ENCODE results near the gene SLC35E1.

The SLC35E1 gene

DNA sequence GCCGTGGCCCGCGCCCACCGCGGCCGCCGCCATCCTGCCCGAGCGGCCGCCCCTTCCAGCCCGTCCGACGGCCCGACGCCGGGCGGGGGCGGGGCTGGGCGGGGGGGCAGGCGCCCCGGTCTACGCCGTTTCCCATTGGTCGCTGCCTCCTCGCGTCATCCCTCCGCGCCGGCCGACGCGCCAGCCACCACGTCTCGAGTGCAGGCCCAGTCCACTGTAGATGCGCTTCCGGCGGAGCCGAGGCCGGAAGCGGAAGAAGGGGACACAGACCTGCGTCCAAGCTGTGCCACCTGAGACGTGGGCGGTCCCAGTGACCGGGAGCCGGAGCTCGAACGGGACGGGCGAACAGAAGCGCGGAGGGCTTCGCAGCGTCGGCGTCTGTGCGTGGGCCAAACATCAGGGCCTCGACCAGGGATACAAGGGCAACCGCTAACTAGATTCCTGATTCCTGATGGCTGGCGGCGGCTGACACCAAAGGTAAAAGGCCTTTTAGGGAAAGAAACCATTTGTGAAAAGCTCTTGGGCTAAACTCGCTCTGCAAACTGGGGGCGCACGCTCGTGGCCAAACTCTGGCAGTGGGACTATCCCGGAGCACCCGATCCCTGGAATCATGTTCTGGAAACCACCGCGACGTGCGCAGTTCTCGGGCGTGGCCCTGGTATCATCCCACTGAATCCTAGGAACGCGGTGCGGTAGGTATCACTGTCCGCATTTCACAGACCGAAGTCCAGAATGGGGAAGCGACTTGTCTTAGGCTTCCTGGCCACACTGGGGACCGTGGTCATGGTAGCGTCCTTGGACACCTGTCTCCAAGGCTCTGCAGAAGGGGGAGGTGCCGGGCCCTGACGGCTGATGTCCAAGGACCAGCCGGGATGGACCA is at the start of gene SLC35E1:
Gene SLC35E1 (minus strand): TSS at position 84 of the 880 bp plus-strand sequence. CDS start 51 bp downstream, at position 33.
- DNase-seq (ENCODE audit: low spot score), result peak; percentile 98

DNA sequence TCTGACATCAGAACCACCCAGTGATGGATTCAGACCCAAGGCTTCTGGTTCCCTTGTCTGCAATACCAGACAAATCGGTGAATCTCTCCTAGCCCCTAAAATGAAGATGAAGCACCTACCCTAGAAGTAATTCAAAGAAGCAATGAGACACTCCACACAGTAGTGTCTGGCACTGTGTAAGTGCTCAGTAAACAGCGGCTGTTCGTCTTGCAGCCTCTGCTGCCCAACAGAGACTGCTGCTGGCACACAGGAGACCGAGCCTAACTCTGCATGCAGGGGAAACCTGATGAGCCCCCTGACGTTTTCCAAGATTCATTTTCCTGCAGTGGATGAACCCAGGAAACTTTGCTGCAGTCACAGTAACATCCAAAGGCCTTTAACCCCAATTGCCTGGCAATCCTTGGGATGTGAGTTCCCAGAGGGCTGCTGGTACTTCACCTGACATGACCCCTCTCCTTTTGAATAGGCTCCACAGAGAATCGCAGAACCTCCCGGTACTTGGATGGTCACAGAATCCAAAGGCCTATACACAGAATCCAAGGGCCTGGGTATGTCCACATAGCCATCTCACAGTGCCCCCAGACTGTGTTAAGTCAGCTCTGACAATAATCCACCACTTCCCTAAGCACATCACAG is 49.1 kb upstream of the SLC35E1 start:
- no peak for DNase-seq (ENCODE audit: low spot score)

DNA sequence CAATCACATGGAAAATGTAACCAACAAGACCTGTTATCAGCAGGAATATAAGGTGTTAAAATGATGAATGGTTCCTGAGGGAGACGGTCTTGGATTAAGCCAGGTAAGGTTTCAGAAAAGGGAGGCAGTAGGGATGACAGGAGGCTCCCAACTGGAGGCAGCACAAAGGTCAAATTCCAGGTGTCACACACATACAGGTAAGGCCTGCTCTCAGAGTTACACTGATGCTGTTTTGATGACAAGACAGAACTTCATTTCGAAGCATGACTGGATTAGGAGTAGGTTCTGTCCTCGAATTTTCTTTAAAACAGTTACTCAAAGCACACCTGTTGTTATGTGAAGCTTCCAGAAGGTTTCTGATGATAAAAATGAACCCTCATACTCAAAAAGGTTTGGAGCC is 48.4 kb upstream of the SLC35E1 start:
- no peak for DNase-seq (ENCODE audit: low spot score)

DNA sequence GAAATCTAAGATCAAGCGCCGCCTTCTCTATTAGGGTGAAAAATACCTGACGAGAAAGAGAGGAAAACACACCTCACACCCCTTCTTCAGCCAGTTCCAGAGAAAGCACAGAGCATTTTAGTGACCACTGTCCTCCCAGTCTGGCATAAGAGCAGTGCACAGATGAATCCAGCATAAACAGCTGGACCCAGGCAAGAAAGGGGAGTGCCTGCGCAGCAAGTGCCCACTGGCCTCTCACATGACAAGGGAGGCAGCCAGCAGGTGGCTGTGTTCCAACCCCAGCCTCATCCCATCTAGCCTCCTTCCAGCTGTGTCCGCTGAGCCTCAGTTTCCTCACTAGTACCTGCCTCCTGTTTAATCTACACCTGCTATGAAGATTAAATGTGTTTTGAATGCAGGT is 47.8 kb upstream of the SLC35E1 start:
- no peak for DNase-seq (ENCODE audit: low spot score)

DNA sequence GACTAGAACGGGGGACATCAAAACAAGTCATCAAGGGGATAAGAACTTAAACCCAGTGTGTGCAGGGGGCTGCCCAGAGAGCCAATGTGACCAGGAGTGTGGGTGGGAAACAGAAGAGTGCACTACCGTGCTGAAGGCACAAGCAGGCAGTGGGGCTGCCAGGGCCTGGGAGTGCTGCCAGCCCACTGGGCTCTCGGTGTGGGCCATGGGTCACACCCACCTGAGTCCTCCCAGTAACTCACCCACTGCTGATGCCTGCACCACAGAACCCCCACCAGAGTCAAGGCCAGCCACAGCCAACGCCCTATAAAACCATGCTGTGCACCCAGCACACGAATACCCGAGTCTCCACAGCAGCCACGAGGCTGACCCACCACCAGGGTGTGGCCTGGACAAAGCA is 47.2 kb upstream of the SLC35E1 start:
- DNase-seq (ENCODE audit: low spot score), result no peak

DNA sequence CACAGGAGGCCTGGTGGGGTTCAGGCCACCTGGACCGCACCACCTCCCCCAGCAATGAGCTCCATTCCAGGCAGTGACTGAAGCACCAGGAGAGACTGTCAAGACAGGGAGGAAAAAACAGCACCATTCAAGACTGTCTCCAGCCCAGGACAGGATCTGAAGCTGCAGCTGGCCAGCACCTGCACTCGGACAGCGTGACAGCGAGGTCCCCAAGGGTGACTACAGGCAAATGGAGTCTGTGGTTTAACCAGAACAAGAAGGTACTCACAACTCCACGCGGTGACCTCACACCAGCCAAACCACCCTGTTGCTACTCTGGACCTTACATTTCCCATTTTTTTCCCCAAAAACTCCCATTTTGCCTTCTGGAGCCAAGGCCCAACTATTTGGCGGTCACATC is 46.0 kb upstream of the SLC35E1 start:
- no peak for DNase-seq (ENCODE audit: low spot score)

DNA sequence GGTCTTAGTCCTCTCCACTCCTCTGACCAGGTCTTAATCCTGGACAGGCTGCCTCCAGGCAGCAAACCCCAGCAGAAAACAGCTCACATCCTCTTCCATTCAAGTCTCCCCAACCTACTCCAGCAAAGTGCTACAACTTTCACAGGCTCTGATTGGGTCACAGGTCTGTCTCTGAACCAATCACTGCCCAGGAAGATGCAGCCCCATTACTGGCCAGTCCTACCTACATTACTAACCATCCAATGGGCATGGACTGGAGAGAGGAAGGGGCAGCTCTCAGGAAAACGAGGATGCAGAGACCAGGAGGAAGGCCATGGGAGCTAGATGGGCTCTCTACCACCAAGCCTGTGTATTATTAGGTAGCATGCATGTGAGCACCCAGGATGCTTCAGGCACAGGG is 43.6 kb upstream of the SLC35E1 start:
- no peak for DNase-seq (ENCODE audit: low spot score)

DNA sequence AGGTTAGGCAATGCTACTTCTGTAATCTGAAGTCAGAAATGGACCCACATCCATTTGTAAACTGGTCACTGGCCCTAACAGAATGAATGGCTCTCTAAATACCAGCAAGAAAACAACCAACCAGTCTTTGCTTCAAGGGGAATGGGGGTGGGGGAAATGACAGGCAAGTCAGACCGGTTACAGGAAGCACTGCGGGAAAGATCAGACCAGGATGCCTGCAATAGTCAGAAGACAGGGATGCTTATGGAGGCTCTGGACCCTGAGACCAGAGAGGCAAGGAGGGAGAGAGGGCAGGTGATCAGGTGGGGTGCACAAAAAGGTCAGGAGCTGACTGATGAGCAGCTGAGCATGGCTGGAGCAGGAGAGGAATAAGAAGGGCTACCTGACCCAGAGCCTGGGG is 42.7 kb upstream of the SLC35E1 start:
- no peak for DNase-seq (ENCODE audit: low spot score)

DNA sequence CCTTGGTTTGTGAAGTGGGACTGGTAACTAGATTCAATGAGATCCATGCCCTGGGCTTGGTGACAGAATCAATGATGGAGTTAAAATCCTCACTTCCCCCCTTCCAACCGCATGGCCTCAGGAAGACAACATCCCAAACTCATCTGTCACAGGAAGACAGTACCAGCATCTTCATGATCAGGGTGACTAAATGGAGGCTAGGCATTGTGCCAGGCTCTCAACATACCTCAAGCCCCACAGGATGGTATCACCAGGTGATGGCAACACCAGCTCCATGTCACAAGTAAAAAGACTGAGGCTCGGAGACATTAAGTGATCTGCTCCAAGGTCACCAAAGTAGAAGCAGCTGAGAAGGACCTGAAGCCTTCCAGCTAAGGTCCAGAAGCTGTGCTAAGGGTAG is 41.6 kb upstream of the SLC35E1 start:
- no peak for DNase-seq (ENCODE audit: low spot score)

DNA sequence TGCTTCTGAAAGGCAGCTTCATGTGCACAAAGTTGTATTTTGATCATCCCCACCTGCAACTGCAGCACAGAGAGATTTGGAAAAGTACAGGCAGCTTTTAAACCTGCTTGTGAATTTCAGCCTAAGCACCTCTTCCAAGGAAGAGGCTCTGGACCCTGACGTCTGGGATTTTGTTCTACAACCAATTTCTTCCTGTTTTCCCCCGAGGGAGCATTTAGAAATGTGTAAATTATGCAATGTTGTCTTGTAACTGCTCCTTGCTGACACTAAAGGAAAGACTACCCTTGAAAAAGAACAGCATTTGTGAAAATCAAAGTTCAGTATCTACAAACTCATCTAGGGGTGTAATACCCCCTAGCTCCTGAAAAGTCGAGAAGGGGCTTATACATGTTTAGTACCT is 40.4 kb upstream of the SLC35E1 start:
- no peak for DNase-seq (ENCODE audit: low spot score)

DNA sequence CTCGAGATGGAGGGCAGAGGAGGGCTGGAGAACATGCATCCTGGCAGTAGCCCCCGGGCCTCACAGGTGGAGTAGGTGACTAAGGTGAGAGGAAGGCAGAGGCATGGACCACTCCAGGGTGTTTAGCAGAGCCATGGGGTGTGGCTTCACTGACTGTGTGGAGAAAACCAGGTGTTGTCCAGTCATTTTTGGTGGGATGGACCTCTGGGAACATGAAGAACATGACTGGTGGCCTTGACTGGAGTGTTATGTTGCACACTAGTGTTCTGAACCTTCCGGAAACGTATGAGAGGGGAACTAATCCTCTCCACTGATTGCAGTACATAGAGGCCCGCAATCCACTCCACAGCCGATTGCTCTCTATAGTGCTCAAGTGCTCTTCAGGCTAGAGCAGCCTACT is 38.9 kb upstream of the SLC35E1 start:
- DNase-seq (ENCODE audit: low spot score), result no peak

DNA sequence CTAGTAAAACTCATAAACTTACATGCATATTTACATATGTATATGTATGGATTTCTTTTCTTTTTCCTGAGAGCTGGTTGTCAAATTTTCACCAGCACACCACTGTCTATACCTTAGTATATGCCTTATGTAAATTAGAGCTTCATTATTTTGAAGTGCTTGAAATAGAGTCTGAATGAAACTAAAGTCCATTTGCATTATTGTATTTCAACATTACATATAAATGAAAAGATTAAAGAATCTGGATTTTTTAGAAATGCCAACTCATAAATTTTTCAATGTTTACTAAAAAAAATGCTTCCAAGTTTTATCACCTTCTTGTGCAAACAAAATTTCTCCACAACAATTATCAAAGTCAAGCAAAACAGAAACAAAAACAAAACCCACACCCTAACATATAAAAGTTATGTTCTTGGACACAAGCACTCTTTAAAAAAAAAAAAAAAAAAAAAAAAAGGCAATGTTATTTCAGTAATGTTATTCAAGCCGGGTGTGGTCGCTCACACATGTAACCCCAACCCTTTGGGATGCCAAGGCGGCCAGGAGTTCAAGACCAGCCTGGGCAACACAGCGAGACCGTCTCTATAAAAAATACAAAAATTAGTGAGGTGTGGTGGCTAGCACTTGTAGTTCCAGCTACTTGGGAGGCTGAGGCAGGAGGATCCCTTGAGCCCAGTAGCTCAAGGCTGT is 37.4 kb upstream of the SLC35E1 start:
- no peak for DNase-seq (ENCODE audit: low spot score)

DNA sequence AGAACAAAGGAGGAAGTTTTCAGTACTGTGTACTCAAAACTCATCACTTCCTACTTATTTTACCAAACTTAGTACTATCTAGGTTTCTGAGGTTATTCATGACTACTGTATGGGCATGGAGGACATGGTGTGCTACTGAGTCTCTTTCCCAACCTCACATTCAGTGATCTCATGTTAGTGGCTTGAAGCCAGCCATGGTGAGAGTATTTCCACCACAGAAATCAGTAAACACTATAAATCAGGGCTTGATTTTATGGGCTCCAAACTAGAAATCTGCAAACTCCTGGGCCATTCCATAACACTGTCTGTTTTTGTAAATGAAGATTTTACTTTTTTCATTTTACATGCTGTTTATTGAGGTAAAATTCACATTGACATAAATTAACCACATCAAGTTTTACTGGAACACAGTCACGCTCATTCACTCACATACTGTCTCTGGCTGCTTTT is 36.1 kb upstream of the SLC35E1 start:
- DNase-seq (ENCODE audit: low spot score), result no peak

DNA sequence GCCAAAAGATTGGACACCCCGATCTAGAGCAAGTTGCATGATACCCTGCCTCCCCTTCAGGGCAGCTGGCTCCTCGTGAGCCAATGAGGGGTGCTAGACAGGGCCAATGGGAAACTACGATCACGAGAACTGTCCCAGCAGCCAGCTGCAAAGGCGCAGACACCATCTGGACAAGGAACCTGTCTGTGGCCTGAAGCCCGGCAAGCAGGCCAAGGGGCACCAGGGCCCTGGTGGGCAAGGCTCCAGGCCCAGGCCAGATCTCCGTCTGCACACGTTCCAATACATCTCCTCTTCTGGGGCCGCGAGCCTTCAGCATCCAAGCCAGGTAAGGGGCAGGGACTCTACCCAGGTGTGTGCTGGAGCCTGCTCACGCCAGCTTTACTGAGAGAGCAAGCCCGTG is 35.6 kb upstream of the SLC35E1 start:
- DNase-seq (ENCODE audit: low spot score), result no peak

DNA sequence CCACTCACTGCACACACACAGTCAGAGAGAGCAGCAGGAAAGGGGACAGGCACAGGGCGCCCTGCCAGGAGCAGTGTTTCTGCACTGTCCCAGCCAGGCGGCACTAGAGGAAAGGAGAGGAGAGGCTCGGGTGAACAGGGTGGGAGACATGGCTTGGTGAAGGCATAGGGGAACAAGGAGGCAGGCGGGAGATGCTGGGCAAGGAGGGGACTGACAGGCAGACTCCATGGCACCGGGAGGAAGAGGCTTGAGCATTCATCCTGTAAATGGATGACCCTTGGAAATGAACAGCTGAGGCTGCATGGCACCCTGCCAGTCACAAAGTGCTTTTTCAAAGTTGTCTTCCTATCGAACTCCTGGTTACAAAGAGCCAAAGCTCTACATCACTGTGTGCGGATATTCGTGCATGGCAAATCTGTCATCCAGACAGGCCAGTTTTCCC is 33.4 kb upstream of the SLC35E1 start:
- no peak for DNase-seq (ENCODE audit: low spot score)

DNA sequence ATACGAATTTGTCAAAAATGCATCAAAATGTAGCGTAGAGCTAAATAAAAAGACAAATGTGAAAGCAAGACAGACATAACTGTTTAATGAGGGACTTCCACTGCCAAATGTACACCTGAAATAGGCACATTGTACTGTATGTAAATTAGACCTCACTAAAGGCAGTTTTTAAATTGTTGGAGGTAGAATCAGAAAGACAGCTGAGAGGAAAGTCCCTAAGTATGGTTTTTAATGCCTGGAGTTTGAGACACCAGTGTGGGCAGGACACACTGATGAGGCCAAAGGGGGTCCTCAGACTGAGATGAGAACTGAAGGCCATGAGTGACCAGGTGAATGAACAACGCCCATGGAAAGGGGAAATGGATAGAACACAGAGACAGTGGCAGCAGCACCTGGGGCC is 32.9 kb upstream of the SLC35E1 start:
- DNase-seq (ENCODE audit: low spot score), result no peak

DNA sequence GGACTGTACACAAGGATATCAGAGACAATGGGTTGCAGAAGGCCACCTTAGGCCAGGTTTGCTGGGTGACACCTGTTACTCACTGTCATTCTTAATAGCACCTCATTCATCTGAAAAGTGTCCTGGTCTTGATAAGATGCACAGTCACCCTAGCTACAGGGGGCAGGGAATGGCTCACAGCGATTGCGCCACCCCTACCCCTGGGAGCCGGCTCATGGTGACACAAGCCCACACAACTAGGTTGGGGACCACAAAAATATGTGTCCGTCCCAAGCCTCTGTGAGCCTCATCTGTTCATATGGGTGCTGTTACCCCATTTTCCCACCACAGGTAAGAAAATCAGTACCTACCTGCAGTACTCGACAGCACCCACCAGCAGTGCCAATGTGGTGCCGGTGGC is 32.4 kb upstream of the SLC35E1 start:
- no peak for DNase-seq (ENCODE audit: low spot score)

DNA sequence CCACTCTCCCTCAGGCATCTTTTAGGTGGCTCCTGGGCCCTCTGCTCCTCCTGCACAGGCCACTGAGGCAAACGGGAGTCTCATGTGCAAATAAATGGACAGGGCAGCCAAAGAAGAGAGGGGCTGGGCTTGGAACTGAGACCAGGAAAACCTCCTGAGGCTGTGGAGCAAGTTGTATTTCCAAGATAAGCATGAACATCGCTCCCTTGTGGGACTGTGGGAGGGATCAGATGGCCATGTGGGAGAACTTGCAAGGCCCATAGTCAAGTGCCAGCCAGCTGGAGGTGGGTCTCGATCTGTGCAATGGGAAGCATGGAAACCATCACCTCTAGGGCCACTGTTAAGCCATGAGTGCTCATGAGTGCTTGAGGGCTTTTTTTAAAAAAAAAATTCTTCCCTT is 30.9 kb upstream of the SLC35E1 start:
- DNase-seq (ENCODE audit: low spot score), result no peak

DNA sequence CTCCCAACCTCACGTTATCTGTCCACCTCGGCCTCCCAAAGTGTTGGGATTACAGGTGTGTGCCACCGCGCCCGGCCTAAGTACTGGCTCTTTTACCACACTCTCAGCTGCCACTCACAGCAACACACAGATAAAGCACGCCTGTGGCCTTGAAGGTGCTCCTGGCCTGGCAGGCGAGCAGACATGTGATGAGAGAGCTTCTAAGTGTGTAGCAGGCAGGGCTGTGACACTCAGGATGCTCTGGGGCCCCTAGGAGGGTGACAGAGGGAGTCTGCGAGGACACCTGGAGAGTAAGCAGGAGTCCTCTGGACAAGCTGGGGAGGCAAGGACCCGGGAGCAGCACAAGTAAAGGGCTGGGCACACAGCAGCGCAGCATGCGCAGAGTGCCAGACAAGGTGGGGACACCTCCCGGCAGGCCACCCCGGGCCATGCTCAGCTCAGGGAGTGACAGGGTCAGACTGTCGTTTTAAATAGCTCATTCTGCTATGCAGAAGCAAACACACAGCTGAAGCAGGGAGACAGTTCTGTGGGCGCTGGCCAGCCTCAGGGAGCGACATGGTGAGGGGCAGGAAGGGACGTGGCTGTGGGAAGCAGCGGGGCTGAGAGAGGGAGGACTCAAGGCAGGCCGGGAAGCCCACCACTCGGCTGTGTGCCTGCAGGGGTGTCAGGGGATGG is 29.3 kb upstream of the SLC35E1 start:
- DNase-seq (ENCODE audit: low spot score), result no peak

DNA sequence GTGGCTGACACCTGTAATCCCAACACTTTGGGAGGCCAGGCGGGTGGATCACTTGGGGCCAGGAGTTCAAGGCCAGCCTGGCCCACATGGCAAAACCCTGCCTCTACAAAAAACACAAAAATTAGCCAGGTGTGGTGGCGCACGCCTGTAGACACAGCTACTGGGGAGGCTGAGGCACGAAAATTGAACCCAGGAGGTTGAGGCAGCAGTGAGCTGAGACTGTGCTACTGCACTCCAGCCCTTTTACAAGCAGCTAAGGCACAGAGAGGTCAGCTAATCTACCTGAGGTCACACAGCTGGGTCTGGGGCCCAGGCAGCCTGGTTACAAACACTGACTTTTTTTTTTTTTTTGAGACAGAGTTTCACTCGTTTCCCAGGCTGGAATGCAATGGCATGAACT is 28.6 kb upstream of the SLC35E1 start:
- DNase-seq (ENCODE audit: low spot score), result no peak

DNA sequence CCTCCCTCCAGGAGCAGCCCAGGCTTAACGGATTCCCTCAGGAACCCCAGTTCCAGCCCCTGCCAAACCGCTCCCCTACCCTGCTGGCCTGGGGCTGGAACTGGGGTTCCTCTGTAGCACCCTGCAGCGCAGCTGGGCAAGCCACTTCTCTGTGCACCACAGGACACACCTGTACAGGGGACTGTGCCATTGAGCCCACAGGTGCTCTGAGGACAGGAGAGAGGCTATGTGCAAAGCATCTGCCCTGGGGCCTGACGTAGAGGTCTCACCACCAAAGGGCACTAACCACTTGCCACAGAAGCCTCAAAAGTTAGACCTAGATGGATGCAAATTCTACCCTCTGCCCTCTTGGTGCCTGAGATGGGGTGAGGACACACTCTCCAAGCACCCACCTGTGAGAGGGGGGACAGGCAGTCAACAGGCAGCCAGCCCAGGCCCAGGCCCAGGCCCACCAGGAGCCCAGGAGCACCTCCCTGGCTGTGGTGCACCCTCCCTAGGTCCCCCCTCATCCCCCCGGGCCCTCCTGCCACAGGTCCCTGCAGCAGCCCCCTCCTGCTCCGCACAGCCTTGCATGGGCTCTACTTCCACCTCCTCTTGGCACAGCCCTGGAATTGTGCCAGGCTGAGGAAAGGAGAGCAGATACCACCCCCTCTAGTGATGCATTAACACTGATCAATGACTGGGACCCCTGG is 27.6 kb upstream of the SLC35E1 start:
- DNase-seq (ENCODE audit: low spot score), result no peak

DNA sequence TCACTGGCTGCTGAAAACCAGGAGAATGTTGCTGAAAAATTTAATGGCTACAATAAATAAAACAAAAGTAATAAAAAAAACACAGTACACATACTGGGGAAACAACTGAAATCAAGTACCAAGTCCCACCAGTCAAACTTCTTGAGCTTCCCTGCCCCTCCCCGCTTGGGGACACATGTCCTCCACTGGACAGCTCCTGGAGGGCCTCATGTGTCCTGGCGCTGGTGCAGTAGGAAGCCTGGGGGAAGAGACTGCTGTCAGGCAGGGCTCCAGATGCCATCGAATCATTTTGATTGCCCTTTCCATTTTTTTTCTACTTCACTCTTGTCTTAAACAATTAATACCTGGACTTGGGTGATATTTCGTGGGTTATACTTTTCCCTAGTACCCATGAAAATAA is 26.6 kb upstream of the SLC35E1 start:
- no peak for DNase-seq (ENCODE audit: low spot score)
